Measurements from ENCODE around the gene LYPLA2.
A peak's percentile ranks its signal among the peaks of the same experiment; 100 is the strongest.
"Not testable (repeated sequence)": the region's sequence is repeated elsewhere in the genome, so short reads cannot be mapped to it uniquely, and the experiment has no call there.

The LYPLA2 gene

GRCh38 chr1:23823767-23824166 is 32.8 kb downstream of the LYPLA2 start:
- Histone ChIP-seq H3K4me1 (ENCODE audit: control insufficient read depth, insufficient read depth, low read length) (0 out of 2 replicates have a peak, but pooled peaks cover 3% of the 10 kb centered on the region), H3K9me3 (ENCODE audit: control insufficient read depth, insufficient read depth, low read depth, low read length) (no peaks in the 10 kb centered on the region), H3K36me3 (ENCODE audit: control insufficient read depth, insufficient read depth, low read length) (no peaks in the 10 kb centered on the region), H3K27ac (ENCODE audit: low read depth, low read length) (no peak overlapping the region), H3K27me3 (ENCODE audit: control insufficient read depth, insufficient read depth, low read length) (no peaks in the 10 kb centered on the region), H3K4me3 (ENCODE audit: low read depth, low read length) (no peak overlapping the region), H3K9ac (ENCODE audit: low read length) (no peak overlapping the region)

GRCh38 chr1:23824711-23825075 is 33.7 kb downstream of the LYPLA2 start:
- Histone ChIP-seq H3K4me1 (ENCODE audit: control insufficient read depth, insufficient read depth, low read length) (0 out of 2 replicates have a peak, but pooled peaks cover 3% of the 10 kb centered on the region), H3K36me3 (ENCODE audit: control insufficient read depth, insufficient read depth, low read length) (no peaks in the 10 kb centered on the region), H3K4me3 (ENCODE audit: low read depth, low read length) (peak overlapping the region; percentile 91), H3K9me3 (ENCODE audit: control insufficient read depth, insufficient read depth, low read depth, low read length) (no peaks in the 10 kb centered on the region), H3K9ac (ENCODE audit: low read length) (peak overlapping the region; percentile 97), H3K27ac (ENCODE audit: low read depth, low read length) (peak overlapping the region; percentile 69; the same call in 1 of the 2 replicates), H3K27me3 (ENCODE audit: control insufficient read depth, insufficient read depth, low read length) (no peaks in the 10 kb centered on the region)

DNA sequence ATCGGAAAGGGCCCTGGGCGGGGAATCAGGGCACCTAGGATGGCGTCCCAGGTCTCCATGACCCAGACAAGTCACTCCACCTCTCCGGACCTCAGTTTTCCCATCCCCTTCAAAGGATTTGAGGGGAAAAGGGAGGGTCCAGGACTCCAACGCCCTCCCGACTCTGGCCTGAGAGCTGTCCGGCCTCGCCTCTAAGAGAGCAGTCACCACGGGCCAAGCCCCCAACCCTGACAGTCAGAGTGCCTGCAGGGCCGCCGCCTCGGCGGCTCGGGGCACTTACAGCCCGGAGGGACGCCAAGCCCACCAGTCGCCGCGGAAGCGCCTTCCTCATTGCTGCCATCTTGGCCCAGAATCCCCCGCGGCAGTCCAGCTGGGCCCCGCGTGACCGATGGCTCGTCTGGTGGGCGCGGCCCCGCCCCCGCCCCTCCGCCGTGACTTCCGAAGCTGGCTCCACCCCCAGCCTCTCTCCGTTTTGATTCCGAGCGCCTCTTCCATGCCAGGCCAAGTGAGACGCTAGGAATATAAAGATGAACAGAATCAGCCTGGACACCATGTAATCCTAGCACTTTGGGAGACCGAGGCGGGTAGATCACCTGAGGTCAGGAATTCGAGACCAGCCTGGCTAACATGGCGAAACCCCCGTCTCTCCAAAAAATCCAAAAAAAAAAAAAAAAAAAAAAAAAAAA is 34.3 kb downstream of the LYPLA2 start, which contains the start of gene HMGCL:
Gene HMGCL, minus strand, starts transcription at position 354 of the 686 bp plus-strand sequence. Its CDS starts 14 bp downstream, at position 340.
- Histone ChIP-seq H3K27me3 (ENCODE audit: control insufficient read depth, insufficient read depth, low read length) (no peaks in the 10 kb centered on the region), H3K36me3 (ENCODE audit: control insufficient read depth, insufficient read depth, low read length) (no peaks in the 10 kb centered on the region), H3K9me3 (ENCODE audit: control insufficient read depth, insufficient read depth, low read depth, low read length) (no peaks in the 10 kb centered on the region), H3K4me3 (ENCODE audit: low read depth, low read length) (peak within 1 kb of the TSS; percentile 91), H3K27ac (ENCODE audit: low read depth, low read length) (peak within 1 kb of the TSS; percentile 69; the same call in 1 of the 2 replicates), H3K9ac (ENCODE audit: low read length) (peak within 1 kb of the TSS; percentile 97), H3K4me1 (ENCODE audit: control insufficient read depth, insufficient read depth, low read length) (0 out of 2 replicates have a peak, but pooled peaks cover 3% of the 10 kb centered on the region)

DNA sequence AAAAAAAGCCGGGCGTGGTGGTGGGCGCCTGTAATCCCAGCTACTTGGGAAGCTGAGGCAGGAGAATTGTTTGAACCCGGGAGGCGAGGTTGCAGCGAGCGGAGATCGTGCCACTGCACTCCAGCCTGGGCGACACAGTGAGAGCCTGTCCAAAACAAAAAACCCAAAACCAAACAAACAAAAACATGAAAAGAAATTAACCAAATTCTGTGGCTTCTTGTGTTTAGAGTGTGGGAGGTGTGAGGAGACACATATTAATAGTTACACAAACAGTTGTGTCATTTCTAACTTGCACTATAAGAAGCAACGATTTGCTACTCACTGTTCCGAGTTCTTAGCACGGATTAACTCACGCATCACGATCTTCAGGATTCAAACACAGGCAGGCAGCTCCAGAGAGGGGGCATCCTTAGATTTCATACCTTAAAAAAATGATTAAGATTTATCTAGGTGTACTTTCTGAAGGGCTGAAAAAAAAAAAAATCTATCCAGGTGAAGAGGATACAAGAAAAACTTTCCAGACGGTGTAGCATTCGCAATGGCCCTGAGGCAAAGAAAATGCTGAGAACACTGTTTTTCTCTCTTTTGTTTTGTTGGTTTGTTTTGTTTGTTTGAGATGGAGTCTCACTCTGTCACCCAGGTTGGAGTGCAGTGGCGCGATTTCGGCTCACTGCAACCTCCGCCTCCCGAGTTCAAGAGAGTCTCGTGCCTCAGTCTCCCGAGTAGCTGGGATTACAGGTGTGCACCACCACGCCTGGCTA is 35.0 kb downstream of the LYPLA2 start:
- no peaks in the 10 kb centered on the region for H3K9me3 ChIP-seq (ENCODE audit: control insufficient read depth, insufficient read depth, low read depth, low read length)
- H3K4me1 ChIP-seq (ENCODE audit: control insufficient read depth, insufficient read depth, low read length) = 0 out of 2 replicates have a peak, but pooled peaks cover 3% of the 10 kb centered on the region
- H3K9ac ChIP-seq (ENCODE audit: low read length) = no peak overlapping the region
- no peaks in the 10 kb centered on the region for H3K36me3 ChIP-seq (ENCODE audit: control insufficient read depth, insufficient read depth, low read length)
- H3K27ac ChIP-seq (ENCODE audit: low read depth, low read length) = no peak overlapping the region
- H3K27me3 ChIP-seq (ENCODE audit: control insufficient read depth, insufficient read depth, low read length) = no peaks in the 10 kb centered on the region
- peak overlapping the region; percentile 91 for H3K4me3 ChIP-seq (ENCODE audit: low read depth, low read length)

DNA sequence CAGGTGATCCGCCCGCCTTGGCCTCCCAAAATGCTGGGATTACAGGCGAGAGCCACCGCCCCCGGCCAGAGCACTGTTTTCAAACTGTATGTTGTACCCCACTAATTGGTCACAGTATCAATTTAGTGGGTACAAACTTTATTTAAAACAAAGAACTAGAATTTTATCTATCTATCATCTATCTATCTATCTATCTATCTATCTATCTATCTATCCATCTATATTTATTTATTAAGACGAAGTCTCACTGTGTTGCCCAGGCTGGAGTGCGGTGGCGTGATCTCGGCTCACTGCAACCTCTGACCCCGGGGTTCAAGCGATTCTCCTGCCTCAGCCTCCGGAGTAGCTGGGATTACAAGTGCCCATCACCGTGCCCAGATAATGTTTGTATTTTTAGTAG is 35.6 kb downstream of the LYPLA2 start:
- H3K4me3 ChIP-seq (ENCODE audit: low read depth, low read length); H3K4me1 ChIP-seq (ENCODE audit: control insufficient read depth, insufficient read depth, low read length); H3K27me3 ChIP-seq (ENCODE audit: control insufficient read depth, insufficient read depth, low read length); H3K27ac ChIP-seq (ENCODE audit: low read depth, low read length); H3K36me3 ChIP-seq (ENCODE audit: control insufficient read depth, insufficient read depth, low read length); H3K9ac ChIP-seq (ENCODE audit: low read length); H3K9me3 ChIP-seq (ENCODE audit: control insufficient read depth, insufficient read depth, low read depth, low read length): not testable (repeated sequence)

- H3K27me3 ChIP-seq (ENCODE audit: control insufficient read depth, insufficient read depth, low read length) = no peaks in the 10 kb centered on the region
- H3K9me3 ChIP-seq (ENCODE audit: control insufficient read depth, insufficient read depth, low read depth, low read length) = no peaks in the 10 kb centered on the region
- no peak overlapping the region for H3K9ac ChIP-seq (ENCODE audit: low read length)
- no peak overlapping the region for H3K27ac ChIP-seq (ENCODE audit: low read depth, low read length)
- no peaks in the 10 kb centered on the region for H3K36me3 ChIP-seq (ENCODE audit: control insufficient read depth, insufficient read depth, low read length)
- no peak overlapping the region for H3K4me3 ChIP-seq (ENCODE audit: low read depth, low read length)
- H3K4me1 ChIP-seq (ENCODE audit: control insufficient read depth, insufficient read depth, low read length) = 0 out of 2 replicates have a peak, but pooled peaks cover 3% of the 10 kb centered on the region
These were observed 36.8 kb downstream of the LYPLA2 start for GRCh38 chr1:23827717-23828116.

DNA sequence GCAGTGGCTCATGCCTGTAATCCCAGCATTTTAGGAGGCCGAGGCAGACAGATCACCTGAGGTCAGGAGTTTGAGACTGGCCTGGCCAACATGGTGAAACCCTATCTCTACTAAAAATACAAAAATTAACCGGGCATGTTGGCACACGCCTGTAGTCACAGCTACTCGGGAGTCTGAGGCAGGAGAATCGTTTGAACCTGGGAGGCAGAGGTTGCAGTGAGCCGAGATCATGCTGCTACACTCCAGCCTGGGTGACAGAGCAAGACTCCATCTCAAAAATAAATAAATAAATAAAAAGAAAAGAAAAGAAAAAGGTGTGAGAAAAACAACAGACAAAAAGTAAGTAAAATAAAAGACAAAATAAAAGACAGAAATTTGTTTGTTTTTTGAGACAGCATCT is 43.2 kb downstream of the LYPLA2 start:
- H3K27ac ChIP-seq (ENCODE audit: low read depth, low read length); H3K9ac ChIP-seq (ENCODE audit: low read length); H3K4me1 ChIP-seq (ENCODE audit: control insufficient read depth, insufficient read depth, low read length); H3K4me3 ChIP-seq (ENCODE audit: low read depth, low read length); H3K36me3 ChIP-seq (ENCODE audit: control insufficient read depth, insufficient read depth, low read length); H3K9me3 ChIP-seq (ENCODE audit: control insufficient read depth, insufficient read depth, low read depth, low read length): not testable (repeated sequence)
- peaks cover 20% of the 10 kb centered on the region for H3K27me3 ChIP-seq (ENCODE audit: control insufficient read depth, insufficient read depth, low read length)

- H3K36me3 ChIP-seq (ENCODE audit: control insufficient read depth, insufficient read depth, low read length) = no peaks in the 10 kb centered on the region
- no peak overlapping the region for H3K27ac ChIP-seq (ENCODE audit: low read depth, low read length)
- no peak overlapping the region for H3K4me3 ChIP-seq (ENCODE audit: low read depth, low read length)
- no peak overlapping the region for H3K9ac ChIP-seq (ENCODE audit: low read length)
- peaks cover 20% of the 10 kb centered on the region for H3K27me3 ChIP-seq (ENCODE audit: control insufficient read depth, insufficient read depth, low read length)
- no peaks in the 10 kb centered on the region for H3K4me1 ChIP-seq (ENCODE audit: control insufficient read depth, insufficient read depth, low read length)
- H3K9me3 ChIP-seq (ENCODE audit: control insufficient read depth, insufficient read depth, low read depth, low read length) = no peaks in the 10 kb centered on the region
These were observed 45.1 kb downstream of the LYPLA2 start for GRCh38 chr1:23836037-23836436.

- no peaks in the 10 kb centered on the region for H3K4me1 ChIP-seq (ENCODE audit: control insufficient read depth, insufficient read depth, low read length)
- H3K9ac ChIP-seq (ENCODE audit: low read length) = no peak overlapping the region
- peaks cover 23% of the 10 kb centered on the region for H3K27me3 ChIP-seq (ENCODE audit: control insufficient read depth, insufficient read depth, low read length)
- H3K9me3 ChIP-seq (ENCODE audit: control insufficient read depth, insufficient read depth, low read depth, low read length) = no peaks in the 10 kb centered on the region
- H3K27ac ChIP-seq (ENCODE audit: low read depth, low read length) = no peak overlapping the region
- peak overlapping the region; percentile 77 for H3K4me3 ChIP-seq (ENCODE audit: low read depth, low read length)
- no peaks in the 10 kb centered on the region for H3K36me3 ChIP-seq (ENCODE audit: control insufficient read depth, insufficient read depth, low read length)
These were observed 47.0 kb downstream of the LYPLA2 start for GRCh38 chr1:23837908-23838307.

- Histone ChIP-seq H3K9me3 (ENCODE audit: control insufficient read depth, insufficient read depth, low read depth, low read length) (no peaks in the 10 kb centered on the region), H3K27me3 (ENCODE audit: control insufficient read depth, insufficient read depth, low read length) (peaks cover 23% of the 10 kb centered on the region), H3K27ac (ENCODE audit: low read depth, low read length) (no peak overlapping the region), H3K4me1 (ENCODE audit: control insufficient read depth, insufficient read depth, low read length) (no peaks in the 10 kb centered on the region), H3K4me3 (ENCODE audit: low read depth, low read length) (peak overlapping the region; percentile 77), H3K36me3 (ENCODE audit: control insufficient read depth, insufficient read depth, low read length) (no peaks in the 10 kb centered on the region), H3K9ac (ENCODE audit: low read length) (no peak overlapping the region)
These were observed 47.5 kb downstream of the LYPLA2 start for GRCh38 chr1:23838401-23838866.

GRCh38 chr1:23843644-23844043 is 52.7 kb downstream of the LYPLA2 start:
- H3K4me1 ChIP-seq (ENCODE audit: control insufficient read depth, insufficient read depth, low read length) = no peaks in the 10 kb centered on the region
- peaks cover 4% of the 10 kb centered on the region; the same call in 1 of the 2 replicates for H3K9me3 ChIP-seq (ENCODE audit: control insufficient read depth, insufficient read depth, low read depth, low read length)
- H3K4me3 ChIP-seq (ENCODE audit: low read depth, low read length) = no peak overlapping the region
- no peak overlapping the region for H3K27ac ChIP-seq (ENCODE audit: low read depth, low read length)
- H3K9ac ChIP-seq (ENCODE audit: low read length) = no peak overlapping the region
- H3K27me3 ChIP-seq (ENCODE audit: control insufficient read depth, insufficient read depth, low read length) = peaks cover 3% of the 10 kb centered on the region
- 0 out of 2 replicates have a peak, but pooled peaks cover 3% of the 10 kb centered on the region for H3K36me3 ChIP-seq (ENCODE audit: control insufficient read depth, insufficient read depth, low read length)

Measured in HUES6 (cell line).